Umbilical cord (tissue), 2 donors: ENCODE results near the gene NLRC4. TPM values are rescaled to one million over a fixed set of nuclear protein-coding genes. Genes with fewer than 3 reads are reported as not detected.
"Not testable (repeated sequence)": the region's sequence is repeated elsewhere in the genome, so short reads cannot be mapped to it uniquely, and the experiment has no call there.

Experiments used
- DNase-seq: peaks from one replicate; pipeline ENCODE4 v3.0.0-alpha.2; 2015; ENCODE audit warnings: low spot score
- total RNA-seq: library from RNA; depleted of rRNA; stranded (reverse); fragments of >200 nt; gene quantifications from one replicate; pipeline ENCODE4 v1.2.3, GENCODE V29; 2014; ENCODE audit warnings: low replicate concordance; ENCODE audit not compliant: insufficient read depth

Gene NLRC4
- total RNA-seq: 4.3 TPM

- peak; percentile 13 for DNase-seq
These were observed at the start of gene NLRC4 for GRCh38 chr2:32264422-32265105. TSS of gene NLRC4 (minus strand) at chr2:32264886. CDS start at chr2:32256775, 8,111 bp downstream.

- no peak for DNase-seq
These were observed 45.9 kb upstream of the NLRC4 start for GRCh38 chr2:32310577-32310976.

- not testable (repeated sequence) for DNase-seq
These were observed 29.4 kb upstream of the NLRC4 start for GRCh38 chr2:32293966-32294562.

- DNase-seq: not testable (repeated sequence)
These were observed 28.8 kb upstream of the NLRC4 start for GRCh38 chr2:32293493-32293892.

DNA sequence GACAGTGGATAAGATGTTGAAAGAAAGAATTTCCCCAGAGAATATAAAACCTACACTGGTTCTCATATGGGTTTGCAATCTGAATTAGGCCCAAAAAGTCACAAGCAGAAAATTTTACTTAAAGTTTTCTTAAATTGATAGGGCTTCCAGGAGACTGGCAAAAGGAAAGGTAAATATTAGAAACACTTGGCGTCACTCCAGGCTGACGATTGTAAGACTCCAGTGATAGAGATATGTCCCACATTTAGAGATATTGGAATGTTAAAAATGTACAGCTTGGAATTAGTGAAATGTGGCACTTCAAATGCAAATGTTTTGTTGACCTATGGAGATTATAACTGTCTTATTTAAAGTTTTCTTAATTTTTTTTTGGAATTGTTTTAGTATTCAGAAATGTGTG is 27.1 kb upstream of the NLRC4 start:
- no peak for DNase-seq

DNA sequence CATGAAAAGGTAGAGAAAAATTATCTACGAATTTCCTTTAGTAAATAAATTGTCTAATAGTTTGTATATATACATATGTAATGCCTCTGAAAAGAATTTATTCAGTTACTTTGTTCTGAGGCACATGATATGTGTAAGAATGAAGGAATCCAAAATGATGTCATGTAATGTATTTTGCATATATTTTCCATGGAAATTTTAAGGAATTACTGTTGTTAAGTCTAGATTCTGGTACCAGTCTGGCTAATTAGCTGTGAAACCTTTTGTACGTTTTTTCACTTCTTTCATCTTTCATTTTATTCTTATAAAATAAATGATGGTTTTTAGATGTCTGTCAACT is 25.3 kb upstream of the NLRC4 start:
- no peak for DNase-seq

- DNase-seq: no peak
These were observed 24.7 kb upstream of the NLRC4 start for GRCh38 chr2:32289165-32289999.

DNA sequence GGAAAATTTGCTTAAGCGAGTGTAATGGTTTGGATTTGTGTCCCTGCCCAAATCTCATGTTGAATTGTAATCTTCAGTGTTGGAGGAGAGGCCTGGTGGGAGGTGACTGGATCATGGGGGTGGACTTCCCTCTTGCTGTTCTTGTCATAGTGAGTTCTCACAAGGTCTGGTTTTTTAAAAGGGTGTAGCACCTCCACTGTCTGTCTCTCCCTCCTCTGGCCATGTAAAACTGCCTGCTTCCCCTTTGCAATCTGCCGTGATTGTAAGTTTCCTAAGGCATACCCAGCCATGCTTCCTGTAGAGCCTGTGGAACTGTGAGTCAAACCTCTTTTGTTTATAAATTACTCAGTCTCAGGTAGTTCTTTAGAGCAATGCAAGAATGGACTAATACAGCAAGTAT is 19.6 kb upstream of the NLRC4 start:
- no peak for DNase-seq

- DNase-seq: no peak
These were observed 13.8 kb upstream of the NLRC4 start for GRCh38 chr2:32278478-32278853.

DNA sequence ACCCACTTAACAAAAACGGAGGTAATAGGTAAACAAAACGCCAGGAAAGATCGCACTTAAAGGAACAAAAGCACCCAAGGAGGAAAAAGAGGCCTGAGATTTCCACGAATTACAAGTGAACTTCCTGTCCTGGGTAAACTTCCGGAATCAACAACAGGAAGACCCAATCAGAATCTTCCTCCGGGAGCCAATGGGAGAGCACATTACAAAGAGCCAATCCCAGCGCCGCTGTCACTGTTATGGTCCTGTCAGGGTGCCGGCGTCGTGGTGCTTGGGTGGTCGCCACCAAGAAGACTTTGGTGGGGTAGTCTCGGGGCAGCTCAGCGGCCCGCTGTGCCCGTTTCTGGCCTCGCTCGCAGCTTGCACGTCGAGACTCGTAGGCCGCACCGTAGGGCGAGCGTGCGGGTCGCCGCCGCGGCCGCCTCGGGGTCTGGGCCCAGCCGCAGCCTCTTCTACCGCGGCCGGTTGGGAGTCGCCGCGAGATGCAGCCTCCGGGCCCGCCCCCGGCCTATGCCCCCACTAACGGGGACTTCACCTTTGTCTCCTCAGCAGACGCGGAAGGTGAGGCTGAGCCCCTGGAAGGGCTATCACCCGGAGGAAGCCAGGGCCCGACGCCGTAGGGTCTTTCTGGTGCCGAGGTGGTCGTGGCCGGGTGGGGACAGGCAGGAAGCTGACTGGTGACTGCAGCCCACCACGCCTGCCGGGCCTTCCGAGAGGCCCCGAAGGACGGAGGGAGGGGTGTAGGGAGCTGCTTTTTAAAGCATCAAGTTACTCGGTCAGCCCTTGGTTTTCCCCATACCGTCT is 13.2 kb upstream of the NLRC4 start, which contains the start of gene YIPF4:
Gene YIPF4, plus strand, starts transcription at position 231 of the 804 bp plus-strand sequence. Its CDS starts 252 bp downstream, at position 483.
- DNase-seq: peak; percentile 97

DNA sequence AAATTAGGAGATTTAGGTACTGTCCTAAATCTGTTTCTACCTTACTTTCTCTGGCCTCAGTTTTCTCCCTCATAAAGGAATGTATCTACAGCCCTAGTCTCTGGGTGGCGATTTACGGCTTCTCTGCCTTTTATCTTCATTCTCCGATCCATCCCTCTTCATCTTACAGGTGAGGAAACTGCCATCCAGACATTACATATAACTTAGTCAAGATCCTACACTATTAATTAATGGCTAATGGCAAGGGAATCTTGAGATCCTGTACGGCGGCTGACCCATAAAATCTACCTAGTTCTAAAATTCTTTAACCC is 12.6 kb upstream of the NLRC4 start:
- no peak for DNase-seq

GRCh38 chr2:32275790-32276189 is 11.1 kb upstream of the NLRC4 start:
- not testable (repeated sequence) for DNase-seq

DNA sequence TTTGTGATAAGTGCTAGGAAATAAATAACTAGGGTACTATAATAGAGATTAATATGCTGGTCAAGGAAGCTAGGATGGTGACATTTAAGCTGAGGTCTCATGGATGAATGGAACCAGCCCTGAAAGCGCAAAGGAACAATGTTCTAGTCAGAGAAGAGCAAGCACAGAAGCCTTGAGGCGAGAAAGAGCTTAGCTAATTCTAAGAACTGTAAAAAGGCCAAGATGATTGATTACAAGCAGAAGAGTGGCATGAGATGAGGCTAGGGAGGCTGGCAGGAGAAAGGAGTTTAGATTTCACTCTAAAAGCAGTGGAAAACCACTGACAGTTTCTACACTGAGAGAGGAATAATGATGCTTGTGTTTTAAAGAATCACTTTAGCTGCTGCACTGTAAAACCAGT is 9.6 kb upstream of the NLRC4 start:
- DNase-seq: no peak

GRCh38 chr2:32272279-32272678 is 7.6 kb upstream of the NLRC4 start:
- no peak for DNase-seq

- no peak for DNase-seq
These were observed 6.4 kb upstream of the NLRC4 start for GRCh38 chr2:32271063-32271462.

- DNase-seq: peak; percentile 35
These were observed 2.6 kb downstream of the NLRC4 start for GRCh38 chr2:32262105-32262504.

- no peak for DNase-seq
These were observed 4.3 kb downstream of the NLRC4 start for GRCh38 chr2:32260376-32260775.

DNA sequence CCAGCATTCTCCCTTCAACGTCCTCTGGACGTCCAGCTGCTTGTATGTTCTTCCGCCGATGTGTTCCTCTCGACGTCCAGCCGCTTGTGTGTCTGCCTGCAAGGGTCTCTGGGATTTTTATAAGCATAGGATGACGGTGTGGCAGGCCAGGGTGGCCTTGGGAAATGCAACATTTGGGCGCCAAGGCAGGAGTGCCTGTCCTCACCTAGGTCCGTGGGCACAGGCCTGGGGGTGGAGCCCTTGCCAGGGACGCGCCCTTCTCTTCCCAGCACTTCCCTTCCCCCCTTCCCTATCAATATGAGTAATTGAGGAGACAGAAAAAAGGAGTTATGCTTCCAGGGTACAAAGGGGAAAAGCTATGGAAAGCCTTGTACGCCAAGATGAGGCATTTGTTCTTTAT is 6.4 kb downstream of the NLRC4 start:
- no peak for DNase-seq

DNA sequence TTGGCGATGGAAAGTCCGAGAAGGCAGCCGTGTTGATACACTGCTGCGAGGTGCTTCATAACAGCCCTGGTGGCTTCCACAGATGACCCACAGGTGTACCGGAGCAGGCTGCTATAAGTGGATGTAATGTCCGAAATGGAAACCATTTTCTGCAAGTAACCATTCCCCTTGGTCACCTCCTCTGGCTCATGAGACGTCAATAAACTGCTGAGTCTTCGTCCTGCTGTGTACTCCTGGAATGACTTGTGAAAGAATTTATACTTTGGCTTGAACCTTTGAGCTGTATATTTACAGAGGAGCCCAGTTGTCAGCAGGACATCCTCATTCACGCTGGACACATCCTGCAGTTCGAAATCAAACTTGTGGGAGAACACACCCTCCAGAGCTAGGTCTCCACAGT is 14.4 kb downstream of the NLRC4 start:
- no peak for DNase-seq

GRCh38 chr2:32249731-32250236 is 14.9 kb downstream of the NLRC4 start:
- DNase-seq: no peak

- DNase-seq: no peak
These were observed 16.4 kb downstream of the NLRC4 start for GRCh38 chr2:32248299-32248698.

DNA sequence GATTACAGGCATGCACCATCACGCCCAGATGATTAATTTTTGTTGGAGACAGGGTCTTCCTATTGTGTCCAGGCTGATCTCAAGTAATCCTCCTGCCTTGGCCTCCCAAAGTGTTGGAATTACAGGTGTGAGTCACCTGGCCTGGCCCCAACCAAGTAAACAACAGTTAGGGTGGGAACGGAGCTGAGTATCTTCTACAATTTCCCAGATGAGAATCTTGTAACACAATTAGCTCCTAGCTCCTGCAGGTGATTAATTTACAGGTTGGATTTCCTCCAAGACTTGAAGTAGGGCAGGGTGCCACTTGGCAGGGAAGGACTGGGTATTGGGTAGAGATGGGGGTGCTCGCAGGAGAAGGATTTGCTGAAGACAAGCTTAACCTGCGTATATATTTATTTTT is 17.8 kb downstream of the NLRC4 start:
- no peak for DNase-seq
